ENCODE results near the gene CRIP2.

Gene CRIP2

DNA sequence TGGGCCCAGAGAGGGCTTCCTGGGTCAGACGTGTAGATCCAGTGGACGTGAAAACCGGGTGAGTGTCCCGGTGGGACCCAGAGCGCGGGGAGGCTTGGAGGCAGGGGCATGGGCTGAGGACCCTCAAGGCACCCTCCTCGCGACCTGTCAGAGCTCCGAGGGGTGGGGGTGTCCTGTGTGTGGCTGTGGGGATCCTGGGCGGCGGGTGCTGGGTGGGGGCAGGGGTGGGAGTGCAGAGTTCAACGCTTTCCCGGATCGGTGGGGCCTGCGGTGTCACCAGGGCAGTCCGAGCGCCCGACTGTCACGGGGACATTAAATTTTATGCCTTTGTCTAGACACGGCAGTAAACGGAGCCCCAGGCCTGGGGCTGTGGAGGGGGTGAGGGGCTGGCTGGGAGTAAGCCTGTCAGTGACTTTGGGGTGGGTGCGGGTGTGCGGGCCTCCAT, 52.8 kb downstream of the CRIP2 start:
- Histone ChIP-seq H3K4me1 (ENCODE audit: control insufficient read depth, insufficient read depth, low read length, unreplicated experiment) (peaks cover 4% of the 10 kb centered on the region), H3K4me3 (ENCODE audit: low read depth, low read length) (peak overlapping the region; percentile 86), H3K27ac (ENCODE audit: low read depth, low read length) (no peak overlapping the region), H3K27me3 (ENCODE audit: insufficient read depth, low read length) (peaks cover 16% of the 10 kb centered on the region; the same call in 1 of the 2 replicates), H3K79me2 (ENCODE audit: control insufficient read depth, insufficient read depth, low read length, unreplicated experiment) (no peaks in the 10 kb centered on the region), H2AFZ (ENCODE audit: low read length, unreplicated experiment) (no peak overlapping the region), H3K36me3 (ENCODE audit: insufficient read depth, low read length) (no peaks in the 10 kb centered on the region)

- peaks cover 4% of the 10 kb centered on the region for H3K4me1 ChIP-seq (ENCODE audit: control insufficient read depth, insufficient read depth, low read length, unreplicated experiment)
- H3K4me3 ChIP-seq (ENCODE audit: low read depth, low read length): peak overlapping the region; percentile 86
- H3K27ac ChIP-seq (ENCODE audit: low read depth, low read length): no peak overlapping the region
- peaks cover 16% of the 10 kb centered on the region; the same call in 1 of the 2 replicates for H3K27me3 ChIP-seq (ENCODE audit: insufficient read depth, low read length)
- no peaks in the 10 kb centered on the region for H3K79me2 ChIP-seq (ENCODE audit: control insufficient read depth, insufficient read depth, low read length, unreplicated experiment)
- no peaks in the 10 kb centered on the region for H3K36me3 ChIP-seq (ENCODE audit: insufficient read depth, low read length)
- peak overlapping the region; percentile 87 for H2AFZ ChIP-seq (ENCODE audit: low read length, unreplicated experiment)
Measured at GRCh38 chr14:105527826-105528585, 53.4 kb downstream of the CRIP2 start.

- Histone ChIP-seq H3K27ac (ENCODE audit: low read depth, low read length) (no peak overlapping the region), H3K79me2 (ENCODE audit: control insufficient read depth, insufficient read depth, low read length, unreplicated experiment) (no peaks in the 10 kb centered on the region), H3K36me3 (ENCODE audit: insufficient read depth, low read length) (no peaks in the 10 kb centered on the region), H3K4me1 (ENCODE audit: control insufficient read depth, insufficient read depth, low read length, unreplicated experiment) (peaks cover 4% of the 10 kb centered on the region), H3K27me3 (ENCODE audit: insufficient read depth, low read length) (peaks cover 16% of the 10 kb centered on the region; the same call in 1 of the 2 replicates), H3K4me3 (ENCODE audit: low read depth, low read length) (peak overlapping the region; percentile 86), H2AFZ (ENCODE audit: low read length, unreplicated experiment) (peak overlapping the region; percentile 93)
Measured at GRCh38 chr14:105528586-105529318, 54.1 kb downstream of the CRIP2 start.

- Histone ChIP-seq H2AFZ (ENCODE audit: low read length, unreplicated experiment) (no peak overlapping the region), H3K36me3 (ENCODE audit: insufficient read depth, low read length) (no peaks in the 10 kb centered on the region), H3K79me2 (ENCODE audit: control insufficient read depth, insufficient read depth, low read length, unreplicated experiment) (no peaks in the 10 kb centered on the region), H3K4me3 (ENCODE audit: low read depth, low read length) (peak overlapping the region; percentile 86; the same call in 1 of the 2 replicates), H3K4me1 (ENCODE audit: control insufficient read depth, insufficient read depth, low read length, unreplicated experiment) (peaks cover 4% of the 10 kb centered on the region), H3K27me3 (ENCODE audit: insufficient read depth, low read length) (peaks cover 15% of the 10 kb centered on the region; the same call in 1 of the 2 replicates), H3K27ac (ENCODE audit: low read depth, low read length) (no peak overlapping the region)
Measured at GRCh38 chr14:105529319-105529568, 54.6 kb downstream of the CRIP2 start.
